ENCODE measurements around the gene ZAR1. TPM values are rescaled to one million over a fixed set of nuclear protein-coding genes. Genes with fewer than 3 reads are reported as not detected.

The ZAR1 gene
- total and polyA plus RNA-seq, 11 donors = not detected

GRCh38 chr4:48472794-48473193 is 17.3 kb upstream of the ZAR1 start:
- Histone ChIP-seq H3K27me3 (no peaks in the 10 kb centered on the region), H3K4me1 (peaks cover 0 to 10% (median 0%) of the 10 kb centered on the region in 12 donors), H3K4me3 (no peak overlapping the region), H3K27ac (no peak overlapping the region), H3K9me3 (no peaks in the 10 kb centered on the region), H3K36me3 (no peaks in the 10 kb centered on the region)
- intact Hi-C loops (cut with DNase I) = no loop called here
- DNase-seq (no peak), ATAC-seq (no peak)
- WGBS, 4 donors = 70 to 81% (median 78%) methylated on average over 1 of the region's 1 CpG
- TF ChIP-seq, protein P1, sequence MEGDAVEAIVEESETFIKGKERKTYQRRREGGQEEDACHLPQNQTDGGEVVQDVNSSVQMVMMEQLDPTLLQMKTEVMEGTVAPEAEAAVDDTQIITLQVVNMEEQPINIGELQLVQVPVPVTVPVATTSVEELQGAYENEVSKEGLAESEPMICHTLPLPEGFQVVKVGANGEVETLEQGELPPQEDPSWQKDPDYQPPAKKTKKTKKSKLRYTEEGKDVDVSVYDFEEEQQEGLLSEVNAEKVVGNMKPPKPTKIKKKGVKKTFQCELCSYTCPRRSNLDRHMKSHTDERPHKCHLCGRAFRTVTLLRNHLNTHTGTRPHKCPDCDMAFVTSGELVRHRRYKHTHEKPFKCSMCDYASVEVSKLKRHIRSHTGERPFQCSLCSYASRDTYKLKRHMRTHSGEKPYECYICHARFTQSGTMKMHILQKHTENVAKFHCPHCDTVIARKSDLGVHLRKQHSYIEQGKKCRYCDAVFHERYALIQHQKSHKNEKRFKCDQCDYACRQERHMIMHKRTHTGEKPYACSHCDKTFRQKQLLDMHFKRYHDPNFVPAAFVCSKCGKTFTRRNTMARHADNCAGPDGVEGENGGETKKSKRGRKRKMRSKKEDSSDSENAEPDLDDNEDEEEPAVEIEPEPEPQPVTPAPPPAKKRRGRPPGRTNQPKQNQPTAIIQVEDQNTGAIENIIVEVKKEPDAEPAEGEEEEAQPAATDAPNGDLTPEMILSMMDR (IDR thresholded peaks at IDR 0.05) = no peak
- TF ChIP-seq POLR2A (IDR thresholded peaks at IDR 0.05) = no peak

GRCh38 chr4:48475770-48476169 is 14.3 kb upstream of the ZAR1 start:
- Histone ChIP-seq H3K27ac (no peak overlapping the region), H3K36me3 (no peaks in the 10 kb centered on the region), H3K9me3 (no peaks in the 10 kb centered on the region), H3K27me3 (peaks cover 0 to 11% (median 0%) of the 10 kb centered on the region in 9 donors), H3K4me3 (no peak overlapping the region), H3K4me1 (peaks cover 0 to 25% (median 0%) of the 10 kb centered on the region in 12 donors)
- TF ChIP-seq, protein P1 (IDR thresholded peaks at IDR 0.05) = no peak
- no peak for TF ChIP-seq POLR2A (IDR thresholded peaks at IDR 0.05)
- ATAC-seq (no peak), DNase-seq (no peak)
- 74 to 82% (median 79%) methylated on average over 6 of the region's 6 CpGs for WGBS, 4 donors
- intact Hi-C loops (cut with DNase I) = no loop called here

GRCh38 chr4:48478273-48478672 is 11.8 kb upstream of the ZAR1 start:
- ATAC-seq (peak in 1 of 4 donors; percentile 18), DNase-seq (no peak)
- Histone ChIP-seq H3K36me3 (no peaks in the 10 kb centered on the region), H3K27me3 (peaks cover under 1 to 33% (median 9%) of the 10 kb centered on the region in 9 donors), H3K9me3 (no peaks in the 10 kb centered on the region), H3K4me3 (no peak overlapping the region), H3K4me1 (peaks cover 0 to 25% (median 1%) of the 10 kb centered on the region in 12 donors), H3K27ac (peak overlapping the region in 2 of 12 donors; percentile 12 to 33)
- intact Hi-C loops (cut with DNase I) = no loop called here
- TF ChIP-seq, protein P1 (IDR thresholded peaks at IDR 0.05) = no peak
- TF ChIP-seq POLR2A (IDR thresholded peaks at IDR 0.05) = no peak
- 58 to 69% (median 63%) methylated on average over 2 of the region's 2 CpGs for WGBS, 4 donors

DNA sequence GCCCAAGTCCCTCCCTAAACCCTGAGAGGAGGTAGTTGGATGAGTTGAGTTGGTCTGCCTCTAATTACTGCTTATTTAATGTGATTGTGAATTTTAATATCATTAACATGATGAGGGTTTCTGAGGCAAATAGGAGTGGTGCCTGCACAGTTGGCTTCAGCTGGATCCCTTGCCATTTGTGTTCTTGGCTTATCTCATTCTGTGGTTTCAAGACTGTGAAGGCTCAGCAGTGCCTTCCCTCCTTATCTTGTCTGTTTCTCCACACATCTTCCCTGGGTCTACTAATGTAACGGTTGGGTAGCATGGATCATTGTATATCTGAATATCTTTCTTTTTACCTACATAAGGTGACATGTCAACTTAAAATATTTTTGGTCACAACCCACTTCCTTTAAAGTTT is 8.5 kb upstream of the ZAR1 start:
- Histone ChIP-seq H3K36me3 (no peaks in the 10 kb centered on the region), H3K27me3 (peaks cover 13 to 65% (median 29%) of the 10 kb centered on the region in 9 donors), H3K9me3 (no peaks in the 10 kb centered on the region), H3K27ac (no peak overlapping the region), H3K4me3 (no peak overlapping the region), H3K4me1 (peaks cover 0 to 25% (median 4%) of the 10 kb centered on the region in 12 donors)
- TF ChIP-seq POLR2A (IDR thresholded peaks at IDR 0.05) = no peak
- TF ChIP-seq, protein P1 (IDR thresholded peaks at IDR 0.05) = no peak
- WGBS, 4 donors = 81 to 89% (median 86%) methylated on average over 1 of the region's 1 CpG
- intact Hi-C loops (cut with DNase I) = no loop called here
- DNase-seq = no peak
- ATAC-seq = no peak

All from heart left ventricle (tissue), 16 donors.